Skeletal muscle cell (primary cell): ENCODE measurements around the gene COX19.

ENCODE experiments used
- DNase-seq: peaks from one replicate; pipeline ENCODE4 v3.0.0-alpha.2; 2010; ENCODE audit warnings: low read depth
- H3K4me3 ChIP-seq: 2 replicates; pipeline ENCODE4 v1.5.1; 2011; ENCODE audit warnings: low read depth, mild to moderate bottlenecking, control low read depth, low read length, moderate library complexity

Gene COX19

DNA sequence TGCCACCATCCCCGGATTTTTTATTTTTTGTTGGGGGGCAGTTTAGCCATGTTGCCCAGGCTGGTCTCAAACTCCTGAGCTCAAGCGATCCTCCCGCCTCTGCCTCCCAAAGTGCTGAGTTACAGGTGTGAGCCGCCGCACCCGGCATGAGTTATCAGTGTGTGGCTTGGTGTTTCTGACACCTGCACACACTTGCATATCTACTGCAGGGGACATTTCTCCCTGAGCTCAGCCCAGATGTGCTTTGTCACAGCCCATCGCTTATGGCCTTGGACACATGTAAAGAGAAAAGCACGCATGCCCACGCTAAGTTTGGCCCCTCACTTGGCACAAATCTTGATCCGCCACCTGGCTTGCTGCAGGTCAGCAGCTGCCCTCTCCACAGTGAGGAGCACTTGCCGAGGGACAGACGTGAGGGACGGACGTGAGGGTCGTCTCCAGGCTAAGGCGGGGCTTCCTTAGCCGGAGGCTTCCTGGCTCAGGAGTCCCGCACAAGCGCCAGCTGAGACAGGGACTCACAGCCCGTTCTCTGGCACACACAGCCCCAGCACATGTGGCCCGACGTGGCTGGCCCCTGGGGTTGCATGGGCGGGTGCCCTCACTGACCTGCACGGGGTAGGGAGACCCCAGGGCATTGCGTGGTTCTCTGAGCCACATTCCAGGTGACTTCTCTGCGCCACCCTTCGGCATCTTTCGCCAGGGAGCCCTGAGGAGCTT is 19.4 kb upstream of the COX19 start:
- DNase-seq: no peak
- no peak overlapping the region for H3K4me3 ChIP-seq

- H3K4me3 ChIP-seq: no peak overlapping the region
- DNase-seq: peak; percentile 85
These were observed 17.6 kb upstream of the COX19 start for GRCh38 chr7:992709-993607.

DNA sequence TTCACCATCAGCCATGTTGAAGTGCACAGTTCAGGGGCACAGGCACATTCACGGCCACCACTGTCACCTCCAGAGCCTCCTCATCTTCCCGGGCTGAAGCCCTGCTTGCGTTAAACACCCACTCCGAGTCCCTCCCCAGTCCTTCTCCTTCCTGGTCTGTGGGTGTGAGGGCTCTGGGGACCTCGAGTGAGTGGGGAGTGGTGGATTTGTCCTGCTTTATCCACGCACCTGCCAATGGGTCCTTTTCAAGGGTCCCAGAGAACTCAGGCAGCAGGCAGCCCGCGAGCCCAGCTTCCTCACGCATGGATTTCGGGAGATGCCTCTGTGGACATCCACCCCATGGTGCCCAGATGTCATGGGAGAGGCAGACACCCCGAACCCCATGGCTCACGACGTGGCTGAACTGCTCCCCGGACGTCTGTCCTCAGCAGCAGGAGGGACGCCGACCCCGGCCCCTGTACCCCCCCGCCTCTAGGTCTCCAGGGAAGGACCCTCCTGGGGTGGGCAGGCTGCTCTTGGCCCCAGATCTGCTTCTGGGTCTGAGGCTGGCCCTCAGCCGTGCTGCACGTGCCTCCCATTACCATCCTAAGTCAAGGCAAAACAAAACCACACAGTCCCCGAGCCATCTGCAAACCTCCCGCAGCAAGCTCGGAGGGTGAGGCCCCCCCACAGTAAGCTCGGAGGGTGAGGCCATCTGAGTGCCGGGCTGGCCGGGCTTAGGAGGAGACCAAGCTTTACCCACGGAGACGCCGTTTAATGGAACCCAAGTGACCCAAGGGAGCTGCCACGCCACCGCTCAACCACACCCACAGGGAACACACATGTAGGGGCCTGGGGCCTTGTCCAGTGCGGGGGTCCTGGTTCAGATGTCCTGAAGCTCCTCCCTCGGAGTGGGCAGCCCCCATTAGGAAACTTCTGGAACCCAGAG is 16.6 kb upstream of the COX19 start:
- no peak for DNase-seq
- no peak overlapping the region for H3K4me3 ChIP-seq

GRCh38 chr7:990933-991728 is 15.8 kb upstream of the COX19 start:
- H3K4me3 ChIP-seq: no peak overlapping the region
- no peak for DNase-seq

DNA sequence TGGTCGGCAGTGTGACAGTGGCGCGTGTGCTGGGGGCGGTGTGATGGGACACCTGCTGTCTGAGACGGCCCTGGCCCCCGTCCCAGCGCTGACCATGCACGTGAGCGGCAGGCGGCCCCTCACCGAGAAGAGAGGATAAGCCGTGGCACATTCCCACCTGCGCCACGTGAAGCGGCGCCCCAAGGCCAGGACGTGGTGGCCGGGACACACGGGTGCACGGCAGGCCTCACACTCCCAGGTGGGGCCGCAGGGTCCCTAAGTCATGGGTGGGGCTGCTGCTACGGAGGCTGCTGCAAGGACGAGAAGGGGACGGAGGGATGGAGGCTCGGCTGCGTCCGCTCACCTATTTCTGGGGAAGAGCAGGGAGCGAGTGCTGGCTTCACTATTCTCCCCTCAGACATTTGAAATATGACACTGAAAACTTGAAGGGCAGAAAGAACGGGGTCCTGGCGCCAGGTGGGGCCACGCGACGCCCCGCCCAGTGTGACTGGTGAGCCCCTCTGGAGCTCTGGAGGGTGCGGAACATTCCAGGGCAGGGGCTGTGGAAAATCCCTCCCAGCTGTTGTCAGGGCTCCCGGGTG is 15.1 kb upstream of the COX19 start:
- no peak for DNase-seq

GRCh38 chr7:988963-989529 is 13.7 kb upstream of the COX19 start:
- no peak for DNase-seq
- no peak overlapping the region for H3K4me3 ChIP-seq

More for the DNA sequence above, 15.1 kb upstream of the COX19 start:
- H3K4me3 ChIP-seq: no peak overlapping the region

GRCh38 chr7:988426-988911 is 13.1 kb upstream of the COX19 start:
- DNase-seq: no peak
- H3K4me3 ChIP-seq: no peak overlapping the region

- no peak for DNase-seq
- no peak overlapping the region for H3K4me3 ChIP-seq
These were observed 12.6 kb upstream of the COX19 start for GRCh38 chr7:987909-988308.

DNA sequence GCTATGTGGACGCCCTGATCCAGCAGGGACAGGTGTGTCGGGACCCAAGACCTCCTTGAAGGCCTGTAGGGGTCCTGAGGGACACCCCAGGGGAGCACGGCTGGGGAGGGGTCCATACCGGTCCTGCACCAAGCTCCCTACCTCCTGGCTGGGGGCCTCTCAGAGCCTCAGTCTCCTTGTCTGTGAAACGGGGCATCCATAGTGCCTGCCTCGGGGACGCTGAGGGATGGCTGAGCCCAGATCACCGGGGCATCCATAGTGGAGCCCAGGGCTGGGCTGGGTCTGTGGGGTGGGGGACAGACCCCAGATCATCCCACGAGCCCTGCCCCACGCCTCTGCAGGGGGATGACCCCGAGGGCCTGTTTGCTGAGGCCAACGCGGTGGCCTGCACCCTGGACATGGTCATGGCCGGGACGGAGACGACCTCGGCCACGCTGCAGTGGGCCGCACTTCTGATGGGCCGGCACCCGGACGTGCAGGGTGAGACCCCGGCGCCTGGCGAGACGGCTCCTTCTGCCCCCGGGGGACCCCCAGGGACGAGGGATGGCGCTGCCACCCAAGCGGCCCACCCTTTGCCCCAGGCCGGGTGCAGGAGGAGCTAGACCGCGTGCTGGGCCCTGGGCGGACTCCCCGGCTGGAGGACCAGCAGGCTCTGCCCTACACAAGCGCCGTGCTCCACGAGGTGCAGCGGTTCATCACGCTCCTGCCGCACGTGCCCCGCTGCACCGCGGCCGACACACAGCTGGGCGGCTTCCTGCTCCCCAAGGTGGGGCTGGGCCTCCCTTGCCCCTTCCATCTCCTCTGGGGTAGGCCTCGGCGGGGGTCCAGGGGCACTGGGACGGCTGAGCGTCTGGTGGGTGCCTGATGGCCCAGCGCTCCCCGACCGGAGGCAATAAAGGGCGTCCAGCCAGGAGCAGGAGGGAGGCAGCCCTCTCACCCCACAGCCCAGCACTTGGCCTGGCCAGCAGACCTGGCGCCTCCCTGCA is 11.7 kb upstream of the COX19 start:
- no peak overlapping the region for H3K4me3 ChIP-seq
- DNase-seq: no peak

DNA sequence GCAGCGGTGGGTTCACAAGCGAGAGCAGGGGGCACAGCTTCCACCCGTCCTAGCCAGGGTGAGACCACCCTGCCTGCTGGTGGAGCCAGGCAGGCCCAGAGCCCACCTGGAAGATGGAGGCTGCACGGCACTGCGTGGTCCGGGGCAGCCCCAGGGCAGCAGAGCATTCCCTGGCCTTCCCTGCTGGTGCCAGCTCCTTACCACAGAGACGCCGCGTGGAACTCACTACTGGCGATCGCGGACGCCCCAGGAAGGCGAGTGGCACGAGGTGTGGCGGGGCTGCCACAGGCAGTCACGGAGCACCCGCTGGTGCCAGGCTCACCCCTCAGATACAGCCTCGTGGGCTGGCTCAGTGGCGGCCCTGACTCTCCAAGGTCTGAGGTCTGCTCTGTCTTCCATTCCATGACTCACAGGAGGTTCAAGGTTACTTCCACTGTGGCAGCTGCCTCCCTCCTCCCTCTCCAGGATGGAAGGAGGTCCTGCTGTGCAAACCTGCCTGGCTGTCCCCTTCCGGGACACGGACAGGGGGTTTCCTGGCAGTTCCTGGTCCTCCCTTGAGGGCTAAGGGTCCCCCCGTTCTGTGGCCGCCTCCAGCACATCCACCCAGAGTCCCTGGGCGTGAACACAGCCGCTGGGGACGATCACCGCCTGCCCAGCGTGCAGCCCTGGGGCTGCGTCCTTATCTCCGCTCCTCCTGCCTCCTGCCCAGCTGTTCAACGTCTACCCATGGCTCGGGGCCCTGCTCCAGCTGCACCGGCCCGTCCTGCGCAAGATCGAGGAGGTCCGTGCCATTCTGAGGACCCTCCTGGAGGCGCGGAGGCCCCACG is 10.8 kb upstream of the COX19 start:
- H3K4me3 ChIP-seq: no peak overlapping the region
- DNase-seq: no peak

DNA sequence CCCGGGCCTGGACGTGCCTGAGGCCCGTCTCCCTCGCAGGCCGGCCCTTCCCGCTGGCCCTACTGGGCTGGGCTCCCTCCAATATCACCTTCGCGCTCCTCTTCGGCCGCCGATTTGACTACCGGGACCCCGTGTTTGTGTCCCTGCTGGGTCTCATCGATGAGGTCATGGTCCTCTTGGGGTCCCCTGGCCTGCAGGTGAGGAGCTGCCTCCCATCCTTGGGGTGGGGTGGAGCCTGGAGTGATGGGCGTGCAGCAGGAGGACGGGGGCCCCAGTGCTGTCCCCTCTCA is 9.7 kb upstream of the COX19 start:
- no peak for DNase-seq
- no peak overlapping the region for H3K4me3 ChIP-seq

DNA sequence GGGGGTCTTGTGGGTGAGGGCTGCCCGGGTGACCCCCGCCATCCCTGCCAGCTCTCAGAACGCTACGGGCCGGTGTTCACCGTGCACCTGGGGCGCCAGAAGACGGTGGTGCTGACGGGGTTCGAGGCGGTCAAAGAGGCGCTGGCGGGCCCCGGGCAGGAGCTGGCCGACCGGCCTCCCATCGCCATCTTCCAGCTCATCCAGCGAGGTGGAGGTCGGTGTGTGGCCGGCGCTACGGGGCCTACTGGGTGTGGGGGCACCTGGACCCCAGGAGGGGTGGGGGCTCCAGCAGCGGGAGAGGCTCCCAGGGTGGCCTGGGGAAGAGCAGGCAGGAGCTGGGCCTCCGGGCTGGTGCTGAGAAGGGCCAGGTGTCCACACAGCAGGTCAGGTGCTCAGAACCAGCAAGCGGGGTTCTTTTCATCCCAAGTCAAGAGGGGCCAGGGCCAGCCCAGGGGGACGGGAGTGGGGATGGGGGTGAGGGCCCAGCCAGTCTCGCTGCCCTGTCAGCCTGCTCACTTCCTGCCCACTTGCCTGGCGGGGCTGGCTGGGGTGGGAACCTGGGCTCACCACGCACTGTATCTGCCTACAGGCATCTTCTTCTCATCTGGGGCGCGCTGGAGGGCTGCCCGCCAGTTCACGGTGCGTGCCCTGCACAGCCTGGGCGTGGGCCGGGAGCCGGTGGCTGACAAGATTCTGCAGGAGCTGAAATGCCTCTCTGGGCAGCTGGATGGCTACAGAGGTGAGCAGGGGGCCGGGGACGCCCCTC is 9.2 kb upstream of the COX19 start:
- no peak overlapping the region for H3K4me3 ChIP-seq
- no peak for DNase-seq

- no peak for DNase-seq
- no peak overlapping the region for H3K4me3 ChIP-seq
These were observed 8.3 kb upstream of the COX19 start for GRCh38 chr7:983616-984071.

- DNase-seq: no peak
- H3K4me3 ChIP-seq: no peak within 1 kb of the TSS
These were observed 7.8 kb upstream of the COX19 start, which contains the start of gene CYP2W1 for GRCh38 chr7:983004-983615. Gene CYP2W1, plus strand, starts transcription at chr7:983181. Its CDS starts 31 bp downstream, at chr7:983212.

GRCh38 chr7:982511-983003 is 7.2 kb upstream of the COX19 start:
- H3K4me3 ChIP-seq: no peak overlapping the region
- no peak for DNase-seq
